Measurements from ENCODE around the gene CCDC187.

The CCDC187 gene

GRCh38 chr9:136230773-136231172 is 73.1 kb downstream of the CCDC187 start:
- in situ Hi-C loops (cut with HindIII; ENCODE audit: low pct_unique_long_range_greater_than_20kb, low sequenced_read_pairs) = no loop called here
- TF ChIP-seq JUND (IDR thresholded peaks at IDR 0.05; ENCODE audit: low read depth) = no peak
- DNase-seq (ENCODE audit: low read depth in 1 of 2, low spot score in 1 of 2) = no peak

GRCh38 chr9:136230365-136230764 is 73.5 kb downstream of the CCDC187 start:
- DNase-seq (ENCODE audit: low read depth in 1 of 2, low spot score in 1 of 2) = no peak
- no peak for TF ChIP-seq JUND (IDR thresholded peaks at IDR 0.05; ENCODE audit: low read depth)
- in situ Hi-C loops (cut with HindIII; ENCODE audit: low pct_unique_long_range_greater_than_20kb, low sequenced_read_pairs) = no loop called here

GRCh38 chr9:136229096-136230065 is 74.5 kb downstream of the CCDC187 start:
- in situ Hi-C loops (cut with HindIII; ENCODE audit: low pct_unique_long_range_greater_than_20kb, low sequenced_read_pairs) = no loop called here
- peak; percentile 74 to 82 for DNase-seq (ENCODE audit: low read depth in 1 of 2, low spot score in 1 of 2)
- no peak for TF ChIP-seq JUND (IDR thresholded peaks at IDR 0.05; ENCODE audit: low read depth)

- in situ Hi-C loops (cut with HindIII; ENCODE audit: low pct_unique_long_range_greater_than_20kb, low sequenced_read_pairs) = no loop called here
- no peak for TF ChIP-seq JUND (IDR thresholded peaks at IDR 0.05; ENCODE audit: low read depth)
- DNase-seq (ENCODE audit: low read depth in 1 of 2, low spot score in 1 of 2) = no peak
Measured at GRCh38 chr9:136228107-136228875, 75.6 kb downstream of the CCDC187 start.

- in situ Hi-C loops (cut with HindIII; ENCODE audit: low pct_unique_long_range_greater_than_20kb, low sequenced_read_pairs) = no loop called here
- DNase-seq (ENCODE audit: low read depth in 1 of 2, low spot score in 1 of 2) = no peak
- TF ChIP-seq JUND (IDR thresholded peaks at IDR 0.05; ENCODE audit: low read depth) = no peak
Measured at GRCh38 chr9:136226680-136227407, 77.0 kb downstream of the CCDC187 start.

- TF ChIP-seq JUND (IDR thresholded peaks at IDR 0.05; ENCODE audit: low read depth) = no peak
- DNase-seq (ENCODE audit: low read depth in 1 of 2, low spot score in 1 of 2) = peak; percentile 89 to 97
- in situ Hi-C loops (cut with HindIII; ENCODE audit: low pct_unique_long_range_greater_than_20kb, low sequenced_read_pairs) = no loop called here
Measured at GRCh38 chr9:136225748-136226679, 77.9 kb downstream of the CCDC187 start.

GRCh38 chr9:136225366-136225747 is 78.5 kb downstream of the CCDC187 start:
- DNase-seq (ENCODE audit: low read depth in 1 of 2, low spot score in 1 of 2) = no peak
- TF ChIP-seq JUND (IDR thresholded peaks at IDR 0.05; ENCODE audit: low read depth) = no peak

GRCh38 chr9:136223871-136224640 is 79.8 kb downstream of the CCDC187 start:
- TF ChIP-seq JUND (IDR thresholded peaks at IDR 0.05; ENCODE audit: low read depth) = no peak
- in situ Hi-C loops (cut with HindIII; ENCODE audit: low pct_unique_long_range_greater_than_20kb, low sequenced_read_pairs) = no loop called here
- no peak for DNase-seq (ENCODE audit: low read depth in 1 of 2, low spot score in 1 of 2)

More at GRCh38 chr9:136225366-136225747, 78.5 kb downstream of the CCDC187 start:
- in situ Hi-C loops (cut with HindIII; ENCODE audit: low pct_unique_long_range_greater_than_20kb, low sequenced_read_pairs) = no loop called here

GRCh38 chr9:136222906-136223285 is 81.0 kb downstream of the CCDC187 start:
- no peak for DNase-seq (ENCODE audit: low read depth in 1 of 2, low spot score in 1 of 2)
- in situ Hi-C loops (cut with HindIII; ENCODE audit: low pct_unique_long_range_greater_than_20kb, low sequenced_read_pairs) = no loop called here
- TF ChIP-seq JUND (IDR thresholded peaks at IDR 0.05; ENCODE audit: low read depth) = no peak

- DNase-seq (ENCODE audit: low read depth in 1 of 2, low spot score in 1 of 2) = no peak
- in situ Hi-C loops (cut with HindIII; ENCODE audit: low pct_unique_long_range_greater_than_20kb, low sequenced_read_pairs) = no loop called here
- no peak for TF ChIP-seq JUND (IDR thresholded peaks at IDR 0.05; ENCODE audit: low read depth)
Measured at GRCh38 chr9:136222166-136222905, 81.6 kb downstream of the CCDC187 start.

Measured in T47D (cell line).